ENCODE measurements around the gene FAM83F.
A peak's percentile ranks its signal among the peaks of the same experiment; 100 is the strongest.

Gene FAM83F

DNA sequence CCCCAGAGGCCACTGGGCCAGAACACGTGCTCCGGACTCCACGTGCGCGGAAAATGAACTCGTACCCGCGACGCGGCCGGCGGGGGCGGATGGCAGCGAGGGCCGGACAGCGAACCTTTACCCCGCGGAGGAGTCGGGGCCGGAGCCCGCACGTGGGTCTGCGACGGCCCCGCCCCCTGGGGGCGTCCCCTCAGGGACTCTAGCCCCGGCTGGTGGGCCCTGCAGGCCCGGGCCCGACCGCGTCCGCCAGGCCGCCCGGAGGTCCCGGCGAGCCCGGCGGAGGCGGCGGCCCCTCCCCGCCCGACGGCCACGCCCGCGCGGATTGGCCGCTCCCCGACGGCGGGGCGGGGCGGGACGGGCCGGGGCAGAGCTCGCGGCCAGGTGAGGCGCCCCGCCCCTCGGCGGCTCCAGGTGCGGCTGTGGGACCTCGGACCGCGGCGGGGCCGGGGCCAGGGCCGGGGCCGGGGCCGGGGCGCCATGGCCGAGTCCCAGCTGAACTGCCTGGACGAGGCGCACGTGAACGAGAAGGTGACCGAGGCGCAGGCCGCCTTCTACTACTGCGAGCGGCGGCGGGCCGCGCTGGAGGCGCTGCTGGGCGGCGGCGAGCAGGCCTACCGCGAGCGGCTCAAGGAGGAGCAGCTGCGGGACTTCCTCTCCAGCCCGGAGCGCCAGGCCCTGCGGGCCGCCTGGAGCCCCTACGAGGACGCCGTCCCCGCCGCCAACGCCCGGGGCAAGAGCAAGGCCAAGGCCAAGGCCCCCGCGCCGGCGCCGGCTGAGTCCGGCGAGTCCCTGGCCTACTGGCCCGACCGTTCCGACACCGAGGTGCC, at the start of gene FAM83F:
Gene FAM83F (plus strand): TSS at position 389 of the 827 bp plus-strand sequence. CDS start 89 bp downstream, at position 478.
- no peak for DNase-seq

DNA sequence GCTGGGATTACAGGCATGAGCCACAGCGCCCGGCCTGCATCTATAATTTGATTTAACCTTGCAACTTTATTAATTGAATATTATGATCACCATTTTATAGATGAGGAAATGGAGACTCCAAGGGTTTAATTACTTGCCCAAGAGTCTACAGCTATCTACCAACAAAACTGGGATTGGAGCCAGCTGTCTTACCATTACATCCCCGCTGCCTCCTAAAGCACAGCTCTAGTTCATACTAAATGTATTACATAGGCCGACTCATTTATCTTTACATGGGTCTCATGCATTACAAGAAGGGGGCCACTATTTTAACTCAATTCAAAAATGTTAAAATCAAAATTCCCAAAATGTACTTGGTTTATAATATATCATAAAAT, 48.6 kb upstream of the FAM83F start:
- no peak for DNase-seq

DNA sequence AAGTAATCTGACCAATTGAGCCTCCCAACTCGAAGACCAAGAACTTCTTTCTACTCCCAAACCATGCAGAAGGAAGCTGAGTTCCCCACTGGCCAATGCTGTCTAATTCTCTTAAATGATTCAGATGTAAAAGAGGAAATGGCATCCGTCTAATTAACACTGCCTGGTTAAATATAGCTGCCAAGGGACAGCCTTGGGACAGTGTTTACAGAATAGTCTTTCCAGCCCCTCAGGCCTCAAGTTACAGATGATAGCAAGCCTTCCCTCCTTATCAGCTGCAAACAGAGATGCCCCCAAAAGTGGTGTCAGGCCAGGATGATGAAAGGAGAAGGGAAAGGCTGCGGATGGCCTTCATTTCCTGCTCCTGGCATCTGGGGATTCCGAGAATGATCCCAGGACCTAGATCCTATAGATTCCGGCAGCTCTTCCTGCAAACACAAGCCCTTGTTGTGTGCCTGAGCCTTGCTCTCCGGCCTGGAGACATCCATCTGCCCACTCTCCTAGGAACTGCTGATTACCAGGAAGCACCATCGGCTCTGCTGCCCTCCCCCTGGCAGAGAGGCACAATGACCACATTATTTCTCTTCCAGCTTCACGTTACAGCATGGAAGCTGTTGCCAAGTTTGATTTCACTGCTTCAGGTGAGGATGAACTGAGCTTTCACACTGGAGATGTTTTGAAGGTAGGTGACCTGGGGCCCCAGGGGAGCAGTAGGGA, 48.1 kb upstream of the FAM83F start:
- no peak for DNase-seq

DNA sequence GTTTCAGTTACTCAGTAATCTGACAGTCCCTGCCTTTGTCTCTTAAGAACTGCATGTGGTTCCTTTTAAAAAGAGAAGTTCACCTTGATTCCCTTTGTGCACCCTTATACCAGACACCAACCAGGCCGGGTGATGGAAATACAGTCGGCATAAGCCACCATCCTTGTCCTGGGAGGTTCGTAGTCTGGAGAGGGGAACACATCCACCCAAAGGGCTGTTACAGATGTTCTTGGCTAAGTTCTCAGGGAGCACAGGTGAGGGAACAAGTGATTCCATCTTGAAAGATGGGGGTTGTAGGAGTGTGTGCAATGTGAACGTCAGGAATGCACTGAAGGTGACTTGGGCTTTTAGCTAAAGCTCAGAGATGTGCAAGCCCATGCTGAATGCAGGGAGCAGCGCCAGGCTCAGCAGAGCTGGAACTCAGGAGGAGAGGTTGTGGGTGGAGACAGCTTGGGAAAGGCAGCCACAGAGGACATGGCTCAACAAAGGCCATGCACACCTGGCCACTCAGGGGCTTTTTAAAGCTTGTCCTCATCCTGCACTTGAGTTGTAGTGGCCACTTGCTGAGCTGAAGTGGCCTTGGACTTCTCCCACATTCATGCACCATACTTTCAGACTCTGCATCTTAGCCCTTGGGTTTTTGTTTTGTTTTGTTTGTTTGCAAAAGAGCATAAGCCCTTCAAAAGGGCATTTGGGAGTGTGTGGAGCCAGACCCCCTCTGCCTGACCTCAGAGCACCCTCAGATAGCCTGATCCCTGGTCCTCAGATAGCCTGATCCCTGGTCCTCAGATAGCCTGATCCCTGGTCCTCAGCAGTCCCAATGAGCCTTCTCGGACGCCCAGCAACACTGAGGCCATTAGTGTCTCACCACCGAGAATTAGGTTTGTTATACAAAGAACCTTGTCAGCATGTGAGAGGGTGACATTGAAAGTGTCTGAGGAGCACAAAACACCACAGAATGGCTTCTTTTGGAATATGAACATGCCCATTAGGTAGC, 47.2 kb upstream of the FAM83F start:
- no peak for DNase-seq

DNA sequence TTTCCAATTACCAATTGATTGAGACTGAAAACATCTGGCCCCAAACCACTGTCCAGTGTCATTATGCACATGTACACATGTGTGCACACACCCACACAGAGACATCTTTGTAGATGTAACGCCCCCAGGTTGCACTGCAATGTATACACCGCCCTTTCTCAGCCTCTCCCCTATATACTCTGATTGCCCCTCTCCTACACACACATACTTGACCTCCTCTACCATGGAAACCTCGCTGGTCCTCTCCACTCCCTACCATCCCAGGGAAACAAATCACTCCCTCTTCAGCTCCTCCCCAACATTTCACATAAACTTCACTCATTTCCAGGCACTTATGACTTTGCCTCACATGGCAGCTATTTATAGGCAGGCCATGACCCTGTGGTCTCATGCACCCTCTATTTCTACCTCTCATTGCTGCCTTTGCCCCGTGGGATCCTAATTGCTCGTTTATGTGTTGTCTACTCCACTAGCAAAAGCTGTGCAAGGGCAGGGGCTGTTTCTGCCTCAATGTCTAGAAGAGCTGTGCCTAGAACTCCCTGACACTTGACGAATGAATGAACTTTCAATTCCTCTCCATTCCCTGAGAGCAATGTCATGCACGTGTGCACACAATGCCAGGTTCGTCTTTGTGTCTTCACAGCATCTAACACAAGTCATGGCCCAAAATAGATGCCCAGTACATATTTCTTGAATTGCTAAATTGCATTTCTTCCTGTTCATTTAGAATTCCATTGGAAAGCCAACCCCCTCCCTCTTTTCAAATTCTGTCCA, 44.6 kb upstream of the FAM83F start:
- DNase-seq = no peak

DNA sequence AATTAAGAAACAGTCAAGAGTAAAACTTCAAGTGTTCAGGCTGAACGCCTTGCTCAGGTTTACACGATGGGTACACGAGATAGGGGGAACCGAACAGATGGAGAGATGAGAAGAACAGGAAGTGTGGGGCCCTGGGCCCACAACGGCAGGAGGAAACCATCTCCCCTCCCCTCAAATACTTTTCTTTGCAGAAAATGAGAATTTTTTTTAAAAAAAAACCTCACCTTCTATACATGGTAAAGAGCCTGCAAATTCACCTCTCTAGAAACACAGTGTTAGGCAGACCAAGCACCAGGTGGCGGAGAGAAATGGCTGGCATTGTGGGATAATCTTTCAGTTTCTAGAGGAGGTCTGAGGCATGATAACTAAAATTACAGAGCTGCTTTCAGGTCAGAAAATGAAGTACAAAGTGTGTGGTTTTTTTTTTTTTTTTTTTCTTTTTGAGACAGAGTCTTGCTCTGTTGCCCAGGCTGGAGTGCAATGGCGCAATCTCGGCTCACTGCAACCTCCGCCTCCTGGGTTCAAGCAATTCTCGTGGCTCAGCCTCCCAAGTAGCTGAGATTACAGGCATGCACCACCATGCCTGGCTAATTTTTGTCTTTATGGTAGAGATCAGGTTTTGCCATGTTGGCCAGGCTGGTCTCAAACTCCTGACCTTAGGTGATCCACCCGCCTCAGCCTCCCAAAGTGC, 43.0 kb upstream of the FAM83F start:
- peak; percentile 22 for DNase-seq

DNA sequence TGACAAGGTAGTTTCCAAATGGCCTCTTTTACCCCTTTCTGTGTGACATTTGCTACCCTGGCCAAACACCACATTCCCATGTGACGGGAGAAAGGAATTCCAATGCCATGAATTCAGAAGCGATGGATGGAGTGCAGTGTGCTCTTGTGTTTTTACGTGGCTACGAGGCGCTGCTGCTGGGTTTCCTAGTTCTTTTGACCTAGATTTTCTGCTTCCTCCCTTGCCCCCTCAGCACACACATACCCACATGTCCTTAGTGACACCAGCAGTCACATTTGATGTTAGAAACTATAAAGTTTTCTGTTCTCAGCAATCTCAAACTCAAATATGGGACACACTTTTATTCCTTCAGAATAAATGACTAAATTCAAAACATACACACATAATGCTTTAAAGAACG, 42.4 kb upstream of the FAM83F start:
- no peak for DNase-seq

DNA sequence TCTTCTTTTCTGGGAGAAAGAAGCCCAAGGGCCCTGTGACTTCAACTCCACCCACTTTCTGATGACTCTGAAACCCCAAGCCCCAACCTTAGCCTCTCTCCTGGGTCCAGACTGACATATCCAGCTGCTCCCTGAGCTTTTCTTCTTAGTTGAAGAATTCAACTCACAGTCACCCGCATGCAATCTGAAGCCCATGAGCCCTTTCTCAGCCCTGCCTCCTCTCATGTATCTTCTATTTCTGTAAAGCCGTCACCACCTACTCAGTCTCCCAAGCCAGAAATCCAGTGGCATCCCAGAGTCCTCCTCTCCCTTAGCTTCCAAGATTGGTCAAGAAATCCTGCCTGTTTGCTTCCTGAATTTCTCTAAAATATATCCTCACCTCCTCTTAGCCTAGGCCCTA, 41.7 kb upstream of the FAM83F start:
- no peak for DNase-seq

DNA sequence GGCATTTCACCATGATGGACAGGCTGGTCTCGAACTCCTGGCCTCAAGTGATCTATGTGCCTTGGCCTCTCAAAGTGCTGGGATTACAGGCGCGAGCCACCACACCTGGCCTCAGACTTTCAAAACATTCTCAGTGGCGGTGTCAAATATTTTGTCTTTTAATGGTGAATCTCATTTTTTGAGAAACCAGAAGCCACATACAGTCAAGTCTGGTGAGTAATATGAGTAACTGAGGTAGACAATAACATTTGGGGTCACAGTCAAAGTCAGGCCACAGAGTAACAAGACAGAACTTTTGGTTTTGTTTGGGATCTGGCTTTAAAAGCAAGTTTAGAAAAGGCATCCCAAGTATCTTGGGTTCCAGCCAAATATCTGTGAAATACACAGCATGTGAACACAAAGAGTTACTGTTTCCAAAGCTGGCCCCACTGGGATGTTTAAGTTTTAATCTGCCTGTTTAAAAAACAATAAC, 40.1 kb upstream of the FAM83F start:
- no peak for DNase-seq

DNA sequence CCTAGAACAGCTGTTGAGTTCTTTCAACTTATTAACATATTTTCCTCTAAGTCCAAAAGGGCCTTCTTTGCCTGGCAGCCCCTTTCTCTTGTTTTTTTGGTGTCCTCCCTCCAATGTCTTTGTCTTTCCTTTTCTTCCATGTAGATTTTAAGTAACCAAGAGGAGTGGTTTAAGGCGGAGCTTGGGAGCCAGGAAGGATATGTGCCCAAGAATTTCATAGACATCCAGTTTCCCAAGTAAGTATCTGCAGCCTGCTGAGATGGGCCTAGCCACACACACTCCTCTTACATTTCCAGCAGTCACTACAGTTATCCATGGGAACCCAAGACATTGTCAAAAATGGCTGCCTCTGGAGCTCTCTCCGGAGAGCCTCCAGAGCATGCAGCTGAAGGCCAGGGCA, 39.1 kb upstream of the FAM83F start:
- DNase-seq = no peak

DNA sequence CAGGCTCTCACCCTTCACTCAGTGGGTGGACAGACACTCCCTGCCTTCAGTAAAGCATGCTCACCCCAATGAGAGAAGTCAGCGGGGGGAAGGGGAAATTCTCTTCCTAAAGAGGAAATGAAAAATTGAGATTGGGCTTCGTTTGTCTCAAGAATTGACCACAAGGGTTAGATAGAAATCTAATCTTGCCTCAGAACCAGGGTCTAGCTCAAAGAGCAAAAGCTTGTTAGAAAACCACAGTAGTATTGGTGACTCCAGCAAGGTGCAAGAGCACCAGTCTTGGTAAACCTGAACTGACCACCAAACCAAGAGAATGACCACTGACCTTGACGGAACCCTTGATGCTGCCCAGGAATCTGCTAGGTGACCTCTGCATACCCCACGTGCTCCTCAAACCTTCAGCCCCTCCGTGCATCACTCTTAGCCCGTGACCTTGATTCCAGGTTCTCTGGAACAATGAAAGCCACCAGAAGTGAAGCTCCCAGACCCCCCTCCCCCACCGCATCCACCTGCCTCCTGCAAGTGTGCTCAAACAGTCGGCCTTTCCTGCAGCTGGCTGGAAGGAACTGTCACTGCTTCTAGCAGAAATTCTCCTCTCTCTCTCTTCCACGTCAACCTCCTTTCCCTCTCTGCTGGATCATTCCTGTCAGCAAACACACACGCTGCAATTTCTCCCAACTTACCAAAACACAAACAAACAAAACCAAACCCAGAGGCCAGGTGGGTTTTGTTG, 37.7 kb upstream of the FAM83F start:
- DNase-seq = no peak

DNA sequence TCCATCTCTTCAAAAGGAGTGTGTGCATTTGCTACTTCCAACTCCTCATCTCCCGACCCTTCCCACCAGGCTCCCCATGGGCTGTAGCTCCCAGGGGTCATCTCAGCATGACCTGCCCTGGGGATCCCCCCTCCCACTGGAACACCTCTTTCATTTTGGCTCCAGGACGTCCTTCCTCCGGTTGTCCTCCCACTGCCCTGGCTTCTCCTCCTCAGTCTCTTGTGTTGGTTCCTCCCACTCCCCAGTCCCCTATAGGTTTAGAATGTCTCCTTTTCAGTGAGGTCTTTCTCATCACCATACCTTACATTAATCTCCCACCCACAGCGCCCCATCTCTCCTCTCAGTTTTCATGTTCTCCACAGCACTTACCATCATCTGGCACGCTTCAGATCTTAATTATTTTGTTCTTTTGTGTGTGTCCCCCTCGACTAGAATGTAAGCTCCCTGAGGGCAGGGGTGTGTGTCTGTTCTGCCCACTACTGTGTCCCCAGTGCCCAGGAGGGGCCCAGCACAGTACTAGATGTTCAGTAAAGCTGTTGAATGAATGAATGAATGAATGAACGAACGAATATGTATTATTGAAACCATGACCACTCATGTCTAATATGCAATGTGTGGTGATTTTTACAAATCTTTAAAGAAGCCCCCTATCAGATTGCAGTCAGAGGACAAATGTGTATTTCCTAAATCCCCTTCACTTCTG, 36.6 kb upstream of the FAM83F start:
- no peak for DNase-seq

DNA sequence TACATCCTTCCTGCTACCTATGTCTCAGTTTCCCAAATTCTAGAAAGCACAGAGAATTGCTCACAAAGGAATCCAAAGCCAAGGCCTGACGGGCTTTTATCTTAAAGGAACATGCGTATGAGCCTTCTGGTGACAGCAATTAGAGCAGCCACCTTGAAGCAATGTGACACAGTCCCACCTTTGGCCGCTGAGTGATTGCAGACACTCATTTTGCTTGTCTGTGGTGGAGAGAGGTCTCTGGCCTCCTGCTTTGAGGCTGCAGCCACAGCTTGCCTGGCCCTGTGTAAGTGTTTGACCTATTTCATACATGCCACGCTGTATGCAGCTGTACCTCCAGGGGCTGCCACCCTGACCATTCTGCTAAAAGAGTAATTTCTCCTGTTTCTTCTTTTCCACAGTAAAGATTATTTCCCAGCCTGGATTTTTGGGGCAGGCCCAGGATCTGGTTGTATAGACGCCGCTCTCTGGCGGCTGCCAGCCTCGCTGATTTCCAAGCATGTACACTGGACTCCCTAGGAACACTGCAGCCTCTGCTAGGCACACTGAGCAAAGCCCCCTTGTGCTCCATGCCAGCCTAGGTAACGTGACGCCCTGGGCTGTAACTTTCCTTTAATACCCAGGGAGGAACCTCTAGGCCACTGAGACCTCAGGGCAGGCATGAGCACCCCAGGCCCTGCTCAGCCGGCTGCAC, 35.7 kb upstream of the FAM83F start:
- no peak for DNase-seq

DNA sequence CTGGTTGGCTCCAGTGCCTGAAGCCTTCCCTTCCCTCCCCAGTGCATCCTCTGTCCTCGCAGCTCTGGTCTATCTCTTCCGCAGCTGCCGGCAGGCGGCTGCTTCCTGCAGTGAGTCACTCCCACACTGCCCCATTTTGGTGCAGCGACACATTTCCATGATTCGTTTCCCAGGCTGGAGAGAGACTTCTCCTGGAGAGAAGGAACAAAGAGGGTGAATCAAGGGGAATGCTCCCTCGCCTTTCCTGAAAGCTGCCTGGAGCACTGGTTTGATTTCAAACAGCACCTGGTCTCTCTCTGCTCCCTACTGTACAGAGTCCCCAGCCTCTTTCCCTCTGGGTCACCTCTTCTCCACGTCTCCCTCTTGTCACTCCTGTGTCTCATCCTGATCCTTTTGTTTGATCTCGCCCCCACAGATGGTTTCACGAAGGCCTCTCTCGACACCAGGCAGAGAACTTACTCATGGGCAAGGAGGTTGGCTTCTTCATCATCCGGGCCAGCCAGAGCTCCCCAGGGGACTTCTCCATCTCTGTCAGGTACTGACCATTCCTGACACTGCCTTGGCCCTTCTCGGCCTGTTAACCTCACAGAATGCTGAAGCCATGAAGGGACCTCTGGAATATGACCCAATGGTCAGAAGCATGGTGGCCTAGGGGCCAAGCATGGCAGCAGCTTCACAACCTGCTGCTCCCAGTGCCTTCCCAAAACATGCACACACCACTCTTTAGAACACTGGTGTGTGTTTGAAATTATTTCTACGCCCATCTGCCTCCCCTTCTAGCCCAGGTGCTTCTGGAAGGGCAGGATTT, 34.9 kb upstream of the FAM83F start, which contains the start of gene TMA7B:
Gene TMA7B (plus strand): TSS at position 758 of the 808 bp plus-strand sequence. CDS start 3,978 bp downstream, outside the sequence.
- DNase-seq = peak; percentile 42

DNA sequence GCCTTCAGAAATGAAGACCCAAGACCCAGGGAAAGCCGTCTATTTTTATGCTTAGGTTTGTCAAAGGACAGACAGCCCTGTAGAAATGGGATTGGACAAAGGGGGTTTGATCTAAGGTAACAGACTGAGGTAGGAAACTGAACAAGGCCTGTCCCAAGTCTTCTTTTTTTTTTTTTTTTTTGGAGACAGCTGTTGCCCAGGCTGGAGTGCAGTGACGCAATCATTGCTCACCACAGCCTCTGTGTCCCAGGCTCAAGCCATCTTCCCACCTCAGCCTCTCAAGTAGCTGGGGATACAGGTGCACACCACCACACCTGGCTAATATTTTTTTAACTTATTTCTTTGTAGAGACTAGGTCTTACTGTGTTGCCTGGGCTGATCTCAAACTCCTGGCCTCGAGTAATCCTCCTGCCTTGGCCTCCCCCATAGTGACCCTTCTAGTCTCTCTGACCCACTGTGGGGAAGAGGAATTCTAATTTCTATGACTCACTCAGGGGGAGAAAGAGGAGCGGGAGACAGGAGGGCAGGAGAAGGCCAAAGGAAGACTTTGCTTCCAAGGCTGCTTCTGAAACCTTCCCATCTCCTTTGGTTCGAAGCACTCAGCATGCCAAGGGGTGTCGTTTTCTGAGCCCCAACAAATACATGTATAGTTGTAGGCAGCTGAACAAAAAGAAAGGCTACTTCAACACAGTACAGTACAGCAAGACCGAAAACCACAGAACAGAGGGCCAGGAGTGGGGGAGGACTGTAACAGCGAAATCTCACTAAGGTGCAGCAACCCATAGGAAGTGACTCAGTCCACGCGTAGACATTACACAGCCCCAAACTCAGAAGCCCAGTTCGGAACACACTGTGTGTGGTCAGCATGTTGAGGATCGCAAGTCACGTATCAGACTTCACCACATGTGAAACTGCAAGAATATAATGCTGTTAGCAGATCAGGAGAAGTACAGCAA, 33.7 kb upstream of the FAM83F start:
- peak; percentile 80 for DNase-seq

DNA sequence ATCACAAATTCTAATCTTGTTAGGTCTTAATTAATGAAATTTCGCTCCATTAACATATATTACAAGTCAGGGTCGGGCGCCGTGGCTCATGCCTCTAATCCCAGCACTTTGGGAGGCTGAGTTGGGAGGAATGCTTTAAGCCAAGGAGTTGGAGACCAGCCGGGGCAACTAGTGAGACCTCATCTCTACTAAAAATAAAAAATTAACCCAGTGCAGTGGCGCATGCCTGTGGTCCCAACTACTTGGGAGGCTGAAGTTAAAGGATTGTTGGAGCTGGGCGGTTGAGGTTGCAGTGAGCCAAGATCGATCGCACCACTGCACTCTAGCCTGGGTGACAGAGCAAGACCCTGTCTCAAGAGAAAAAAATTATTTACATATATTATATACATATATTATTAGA, 32.7 kb upstream of the FAM83F start:
- no peak for DNase-seq

DNA sequence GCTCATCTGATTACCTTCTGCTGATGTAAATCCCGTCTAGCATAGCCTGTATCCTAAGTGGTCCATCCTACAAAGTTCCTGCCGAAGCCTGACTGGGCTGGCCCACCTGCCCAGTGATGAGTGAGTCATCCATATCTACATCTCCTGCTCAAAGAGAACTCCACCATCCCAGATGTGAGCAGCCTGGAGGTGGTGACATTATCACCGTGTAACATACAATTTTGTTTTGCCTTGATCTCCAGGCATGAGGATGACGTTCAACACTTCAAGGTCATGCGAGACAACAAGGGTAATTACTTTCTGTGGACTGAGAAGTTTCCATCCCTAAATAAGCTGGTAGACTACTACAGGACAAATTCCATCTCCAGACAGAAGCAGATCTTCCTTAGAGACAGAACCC, 29.0 kb upstream of the FAM83F start:
- no peak for DNase-seq

All from CD4-positive, alpha-beta T cell treated with Interleukin-15 for 1 hour (primary cell).